SKM-1 (cell line): ENCODE measurements around the gene GTF2I.
"Not testable (repeated sequence)": the region's sequence is repeated elsewhere in the genome, so short reads cannot be mapped to it uniquely, and the experiment has no call there.

ENCODE experiments used
- DNase-seq: peaks from one replicate; lab custom pipeline; 2025; ENCODE audit not compliant: unreplicated experiment; lab: John Stamatoyannopoulos, UW

GTF2I gene

GRCh38 chr7:74773760-74774750, 116.5 kb downstream of the GTF2I start, which contains the start of gene NCF1:
TSS of gene NCF1 (plus strand) at chr7:74774011. CDS start at chr7:74774032, 21 bp downstream.
- not testable (repeated sequence) for DNase-seq

- not testable (repeated sequence) for DNase-seq
Measured at GRCh38 chr7:74775111-74775510, 117.6 kb downstream of the GTF2I start.

- DNase-seq, result not testable (repeated sequence)
Measured at GRCh38 chr7:74779053-74779452, 121.5 kb downstream of the GTF2I start.

- not testable (repeated sequence) for DNase-seq
Measured at GRCh38 chr7:74781746-74782145, 124.2 kb downstream of the GTF2I start.

- not testable (repeated sequence) for DNase-seq
Measured at GRCh38 chr7:74783595-74783994, 126.1 kb downstream of the GTF2I start.

- peak; percentile 41 for DNase-seq
Measured at GRCh38 chr7:74788369-74789150, 131.0 kb downstream of the GTF2I start.

GRCh38 chr7:74789200-74789736, 131.8 kb downstream of the GTF2I start:
- not testable (repeated sequence) for DNase-seq

- not testable (repeated sequence) for DNase-seq
Measured at GRCh38 chr7:74797848-74798622, 140.5 kb downstream of the GTF2I start.

GRCh38 chr7:74798644-74799043, 141.1 kb downstream of the GTF2I start:
- not testable (repeated sequence) for DNase-seq
